GM19193 (cell line): ENCODE results near the gene DOCK4.

Experiments
- POLR2A ChIP-seq: IDR thresholded peaks from 4 replicates; pipeline ENCODE4 v1.6.1; 2011; ENCODE audit not compliant: insufficient read depth, insufficient read length; ENCODE audit errors: extremely low read depth

The DOCK4 gene

DNA sequence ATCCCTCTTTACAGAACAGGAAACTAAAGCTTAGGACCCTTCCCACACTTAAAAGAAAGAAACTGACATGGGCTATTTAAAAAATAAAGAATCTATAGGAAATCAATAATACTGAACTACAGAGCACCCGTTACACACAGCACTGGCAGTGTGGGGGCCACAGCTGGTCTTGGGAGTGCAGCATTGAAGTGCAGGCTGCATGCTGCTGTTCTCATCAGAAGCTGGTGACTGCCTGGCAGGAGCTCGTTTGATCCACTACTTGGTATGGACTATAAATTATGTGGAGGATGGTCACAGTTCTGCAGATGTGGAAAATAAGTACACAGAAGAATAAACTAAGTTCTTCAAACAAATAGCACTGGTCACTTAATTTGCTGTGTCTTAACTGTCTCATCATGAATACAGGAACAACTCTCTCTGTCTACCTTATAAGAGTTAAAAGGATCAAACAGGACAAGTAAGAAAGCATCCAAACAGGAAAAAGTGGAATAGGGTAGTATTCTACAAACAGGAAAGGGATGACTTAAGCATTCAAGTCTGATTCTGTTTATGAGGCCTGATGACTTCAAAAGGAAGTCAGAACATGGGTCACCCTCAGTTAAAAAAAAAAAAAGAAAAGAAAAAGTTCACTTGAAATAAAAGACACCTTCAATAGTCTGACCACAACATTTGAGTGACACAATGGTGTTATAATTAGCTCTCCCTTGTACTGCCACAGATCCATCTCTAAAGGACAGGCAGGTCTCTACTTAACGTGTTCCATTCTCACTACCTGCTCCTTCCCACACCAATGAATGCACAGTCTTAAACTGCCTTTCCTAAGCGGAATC lies 21.0 kb downstream of the DOCK4 start:
- TF ChIP-seq POLR2A = no peak

DNA sequence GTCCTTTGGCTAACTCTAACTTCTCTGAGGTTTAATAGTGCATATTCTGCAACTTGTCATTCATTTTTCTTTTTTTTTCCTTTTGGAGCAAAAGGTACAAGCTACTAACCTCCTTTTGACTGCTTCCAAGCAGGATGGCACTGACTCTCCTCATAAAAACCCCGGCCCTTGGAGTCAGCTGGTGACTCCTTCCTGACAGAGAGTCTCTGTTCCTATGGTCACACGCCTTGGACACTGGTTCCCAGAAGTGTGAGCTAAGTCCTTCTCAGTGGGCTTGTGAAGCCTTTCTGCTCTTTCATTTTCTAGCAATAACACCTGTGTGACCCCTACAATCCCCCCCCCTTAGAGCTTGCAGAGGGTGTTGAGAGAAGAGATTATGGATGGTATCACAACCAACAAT lies 21.7 kb downstream of the DOCK4 start:
- TF ChIP-seq POLR2A = no peak

DNA sequence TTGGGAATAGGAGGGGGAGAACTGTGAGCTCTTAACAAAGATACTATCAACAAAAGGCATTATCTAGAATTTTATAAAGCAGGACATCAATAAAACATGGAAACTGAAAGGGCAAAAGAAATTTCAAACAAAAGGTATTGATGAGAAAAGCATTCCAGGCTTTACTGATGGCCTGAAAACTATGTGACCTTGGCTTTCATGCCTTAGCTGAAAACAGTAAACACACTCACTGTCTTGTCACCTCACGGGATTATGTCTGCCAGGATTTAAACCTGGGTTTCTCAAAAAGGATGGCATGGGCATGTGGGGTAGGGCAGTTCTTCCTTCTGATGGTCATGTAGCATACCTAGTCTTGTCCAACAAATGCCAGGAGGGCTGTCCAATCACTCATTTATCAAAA lies 22.9 kb downstream of the DOCK4 start:
- no peak for TF ChIP-seq POLR2A

DNA sequence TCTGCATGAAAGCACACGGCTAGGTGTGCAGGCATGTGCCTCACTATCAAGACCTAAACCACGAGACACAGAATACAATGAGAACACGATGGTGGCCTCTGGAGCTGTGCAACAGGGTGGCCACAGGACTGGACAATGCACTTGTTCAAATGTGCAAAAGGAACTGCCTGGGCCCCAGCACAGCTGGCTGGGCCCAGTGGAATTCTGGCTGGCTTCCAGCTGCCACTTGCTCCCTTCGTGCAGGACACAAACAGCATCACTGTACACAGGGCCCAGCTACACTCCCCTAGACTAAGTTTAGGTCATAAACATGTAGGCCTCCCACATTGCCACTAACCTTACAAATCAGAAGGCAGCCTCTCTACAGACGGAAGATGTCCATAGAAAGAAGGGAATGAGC lies 23.4 kb downstream of the DOCK4 start:
- no peak for TF ChIP-seq POLR2A

DNA sequence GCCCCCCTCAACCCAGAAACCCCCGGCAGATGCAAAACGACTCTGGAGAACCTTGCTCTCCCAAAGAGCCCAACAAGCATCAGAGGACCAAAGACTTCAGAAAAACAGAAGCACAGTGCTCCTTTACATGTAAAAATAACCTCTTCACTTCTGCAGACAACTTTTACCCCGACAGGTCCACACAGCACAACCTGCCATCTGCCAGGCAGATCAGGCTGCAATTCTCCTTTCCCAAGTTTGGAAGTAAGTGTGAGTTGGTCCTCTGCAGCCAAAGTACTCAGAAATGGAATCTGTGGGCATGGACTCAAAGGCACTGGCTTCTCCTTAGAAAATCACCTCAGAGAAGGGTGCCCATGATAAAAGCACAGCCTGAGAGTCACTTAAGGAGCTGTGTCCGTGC lies 26.0 kb downstream of the DOCK4 start:
- no peak for TF ChIP-seq POLR2A

DNA sequence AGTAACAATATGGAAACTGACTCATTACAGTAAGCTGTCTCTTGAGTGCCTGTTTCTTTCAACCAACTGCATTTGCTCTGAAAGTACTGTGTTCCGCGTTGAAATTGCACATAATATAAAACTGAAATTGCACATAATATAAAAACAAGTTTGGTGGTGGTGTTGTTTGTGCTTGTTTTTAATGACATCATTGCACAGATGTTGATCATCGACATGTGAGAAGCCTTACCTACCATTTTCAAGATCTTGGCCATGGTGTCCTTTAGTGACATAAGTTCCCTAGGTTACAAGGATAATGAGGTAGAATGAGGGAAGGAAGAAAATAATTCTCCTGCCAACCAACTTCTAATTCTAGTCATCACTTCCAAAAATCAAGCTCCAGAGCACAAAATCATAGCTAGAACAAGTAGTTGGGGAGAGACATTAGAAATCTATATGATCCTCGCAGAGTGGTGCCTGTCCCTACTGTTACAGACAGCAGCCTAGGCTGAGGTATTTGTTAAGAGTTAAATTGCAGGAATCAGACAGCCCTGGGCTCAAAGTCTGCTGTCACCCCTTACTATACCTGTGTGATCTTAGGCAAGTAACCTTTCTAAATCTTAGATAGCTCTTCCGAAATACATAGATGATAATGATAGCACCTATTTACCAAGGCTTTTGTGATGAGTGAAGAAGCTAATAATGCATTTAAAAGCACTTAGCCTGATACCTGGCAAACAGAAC lies 29.3 kb downstream of the DOCK4 start:
- TF ChIP-seq POLR2A = no peak

DNA sequence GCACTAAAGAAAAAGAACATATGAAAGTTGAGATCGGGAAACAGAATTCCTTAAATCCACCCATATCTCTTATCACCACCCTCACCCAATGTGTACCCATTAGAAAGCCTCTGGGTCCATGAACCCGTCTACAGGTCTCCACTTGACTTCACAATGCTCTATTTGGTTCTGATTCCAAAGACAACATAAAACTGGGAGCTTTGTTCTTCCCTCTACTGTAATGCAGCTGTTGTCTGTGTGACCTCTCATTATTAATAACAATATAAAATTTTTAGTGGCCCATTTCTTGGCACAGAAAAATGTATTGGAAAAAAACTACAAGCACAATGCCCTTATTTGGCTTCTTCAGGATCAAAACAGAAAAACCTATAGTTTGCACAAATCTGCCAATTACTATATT lies 30.0 kb downstream of the DOCK4 start:
- no peak for TF ChIP-seq POLR2A

DNA sequence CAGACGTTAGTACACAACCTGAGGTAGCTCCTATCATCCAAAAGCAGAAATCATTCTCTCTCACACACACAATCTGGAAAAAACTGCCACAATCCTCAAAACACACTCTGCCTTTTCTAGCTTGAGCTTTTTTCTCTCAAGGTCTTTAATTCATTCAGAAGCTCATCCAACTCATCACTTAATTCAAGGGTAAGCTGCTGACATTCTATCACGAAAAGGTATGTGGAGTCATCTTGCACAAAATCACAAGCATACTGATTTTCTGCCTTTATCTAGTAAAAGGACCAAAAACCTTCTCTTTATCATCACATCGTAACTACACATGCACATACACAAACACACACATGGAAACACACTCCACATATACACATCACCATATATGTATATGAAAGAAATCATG lies 32.0 kb downstream of the DOCK4 start:
- TF ChIP-seq POLR2A = no peak

DNA sequence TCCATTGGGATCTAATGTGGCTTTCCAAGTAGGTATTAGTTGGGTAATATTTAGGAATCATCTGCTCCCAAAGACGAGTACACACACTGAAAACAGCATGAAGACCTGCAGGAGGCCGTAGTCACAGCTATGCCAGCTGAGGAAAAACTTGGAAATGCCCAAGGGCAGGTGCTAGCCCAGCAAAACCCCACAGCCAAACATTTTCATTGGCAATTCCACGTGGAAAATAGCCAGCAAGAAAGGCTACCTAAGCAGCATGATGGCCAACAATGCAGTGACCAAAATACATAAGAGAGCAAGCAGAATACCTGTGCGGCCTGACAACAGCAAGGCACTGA lies 32.7 kb downstream of the DOCK4 start:
- TF ChIP-seq POLR2A = no peak

DNA sequence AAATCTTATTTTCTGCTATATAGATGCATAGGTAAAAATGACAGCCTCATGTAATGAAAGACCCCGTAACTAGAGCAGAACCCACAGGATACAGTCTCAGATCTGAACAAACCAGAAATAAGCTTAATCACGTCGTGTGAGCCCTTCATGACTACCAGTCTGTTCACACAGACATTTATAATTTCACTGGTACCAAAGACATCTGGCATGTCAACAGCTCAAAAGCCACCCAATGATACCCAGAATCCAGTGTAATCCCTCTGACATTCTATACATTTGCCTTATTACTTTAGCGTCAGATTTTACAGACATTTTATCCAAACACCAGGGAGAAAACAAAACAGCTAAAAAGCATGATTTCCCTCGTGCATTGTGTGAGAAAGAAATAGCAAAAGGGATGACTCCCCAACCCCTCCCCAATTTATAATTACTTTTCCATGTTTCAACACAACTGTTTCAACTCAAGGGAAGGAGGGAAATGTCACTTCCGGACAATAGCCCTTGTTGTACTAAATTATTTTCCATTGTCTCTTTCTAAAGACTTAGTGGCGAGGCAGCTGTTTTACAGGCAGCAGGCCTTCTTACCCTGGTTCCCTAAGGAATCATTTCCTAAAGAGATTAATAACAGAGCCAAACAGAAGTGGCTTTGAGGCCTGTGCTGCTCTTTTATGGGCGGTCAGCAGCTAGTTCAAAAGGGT lies 33.2 kb downstream of the DOCK4 start:
- no peak for TF ChIP-seq POLR2A

DNA sequence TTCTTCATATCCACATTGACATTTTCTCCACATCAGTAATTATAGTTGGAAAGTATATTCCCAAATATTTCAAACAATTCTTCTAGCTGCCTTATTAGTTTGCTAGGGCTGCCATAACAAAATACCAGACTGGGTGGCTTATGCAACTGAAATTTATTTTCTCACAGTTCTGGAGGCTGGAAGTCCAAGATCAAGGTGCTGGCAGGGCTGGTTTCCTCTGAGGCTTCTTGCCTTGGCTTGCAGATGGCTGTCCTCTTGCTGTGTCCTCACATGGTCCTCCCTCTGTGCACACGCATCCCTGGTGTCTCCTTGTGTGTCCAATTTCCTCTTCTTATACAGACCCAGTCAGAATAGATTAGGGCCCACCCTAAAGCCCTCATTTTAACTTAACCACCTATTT lies 34.5 kb downstream of the DOCK4 start:
- no peak for TF ChIP-seq POLR2A

DNA sequence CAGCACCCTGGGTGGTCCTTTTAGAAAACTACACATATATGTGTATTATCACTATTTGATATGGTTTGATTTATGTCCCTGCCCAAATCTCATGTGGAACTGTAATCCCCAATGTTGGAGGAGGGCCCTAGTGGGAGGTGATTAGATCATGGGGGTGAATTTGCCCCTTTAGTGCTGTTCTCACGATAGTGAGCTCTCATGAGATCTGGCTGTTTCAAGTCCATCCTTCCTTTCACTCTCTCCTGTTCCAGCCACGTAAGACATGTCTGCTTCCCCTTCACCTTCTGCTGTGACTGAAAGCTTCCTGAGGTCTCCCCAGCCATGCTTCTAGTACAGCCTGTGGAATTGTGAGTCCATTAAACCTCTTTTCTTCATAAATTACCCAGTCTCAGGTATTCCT lies 37.3 kb downstream of the DOCK4 start:
- TF ChIP-seq POLR2A = no peak

DNA sequence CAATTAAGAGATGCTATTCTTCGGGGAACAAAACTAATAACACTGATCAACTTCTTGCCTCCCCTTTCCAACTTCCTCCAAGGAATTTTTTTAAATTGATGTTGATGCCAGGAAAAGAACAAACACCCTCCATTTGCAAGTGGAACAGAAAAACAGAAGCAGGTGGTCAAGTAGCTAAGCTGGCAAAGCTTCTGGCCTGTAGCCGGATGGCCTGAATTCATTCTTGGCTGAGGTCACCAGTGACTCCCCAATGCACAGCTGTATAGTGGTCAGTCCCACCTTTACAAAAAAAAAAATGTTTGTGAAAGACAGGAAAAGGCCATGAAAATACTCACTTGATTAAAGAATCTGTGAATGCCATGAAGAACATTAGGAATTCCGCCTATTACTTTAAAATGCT lies 39.1 kb downstream of the DOCK4 start:
- no peak for TF ChIP-seq POLR2A

DNA sequence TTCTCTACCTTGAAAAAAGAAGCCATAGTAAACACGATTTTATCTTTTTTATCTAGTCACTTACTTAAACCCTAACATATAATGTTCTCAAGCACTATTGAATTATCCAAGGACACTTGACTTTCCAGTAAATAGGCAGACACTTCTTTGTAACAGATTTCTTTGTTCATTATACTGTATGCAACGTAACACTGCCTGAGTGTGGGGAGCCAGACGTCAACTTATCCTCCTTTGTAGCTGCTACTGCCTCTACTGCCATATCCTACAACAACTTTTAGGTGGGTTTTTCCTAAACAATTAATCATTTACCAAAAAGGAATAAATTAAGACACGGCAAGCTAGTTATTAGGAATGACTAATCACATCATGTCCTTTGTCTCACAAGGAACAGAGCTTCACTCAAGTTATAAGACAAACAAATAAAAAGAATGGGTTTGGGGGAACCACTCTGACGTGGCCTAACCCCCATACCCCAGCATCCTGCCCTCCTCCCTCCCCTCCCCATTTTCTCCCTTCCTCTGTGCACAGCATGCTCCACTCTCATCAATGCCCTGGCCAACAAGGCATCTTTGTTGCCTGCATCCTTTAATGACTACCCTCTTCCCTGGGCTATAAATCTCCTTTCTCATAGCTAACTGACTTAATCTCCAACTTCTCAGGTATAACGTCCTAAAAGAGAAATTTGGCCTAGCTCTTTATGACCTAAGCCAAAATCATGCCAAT lies 43.3 kb downstream of the DOCK4 start:
- TF ChIP-seq POLR2A = no peak

DNA sequence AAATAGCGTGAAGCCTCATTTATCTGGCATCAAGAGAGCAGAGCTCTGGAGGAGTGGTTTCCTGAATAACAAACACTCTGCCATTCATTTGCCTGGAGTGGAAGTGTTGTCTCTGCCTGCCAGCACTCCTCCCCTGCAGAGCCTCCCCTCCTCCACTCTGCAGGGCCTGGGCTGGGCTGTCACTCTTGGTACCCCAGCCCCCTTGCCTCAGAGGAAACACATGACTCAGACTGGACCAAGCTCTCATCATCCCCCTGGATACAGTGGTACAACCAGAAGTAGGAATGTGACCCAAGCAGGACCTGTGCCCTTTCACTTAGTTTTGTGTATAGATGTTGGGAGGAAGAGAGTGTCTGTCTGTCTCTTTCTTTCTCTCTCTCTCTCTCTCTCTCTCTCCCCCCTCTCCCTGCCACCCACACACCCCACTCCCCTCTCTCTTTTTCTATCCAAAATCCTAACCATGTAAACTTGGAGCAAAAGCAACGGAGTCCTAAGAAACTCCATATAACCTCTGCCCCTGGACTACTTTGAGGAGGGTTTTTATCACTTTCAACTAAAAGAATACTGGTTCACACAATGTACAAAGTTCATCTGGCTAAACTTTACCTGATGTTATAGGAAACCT lies 43.9 kb downstream of the DOCK4 start:
- no peak for TF ChIP-seq POLR2A

DNA sequence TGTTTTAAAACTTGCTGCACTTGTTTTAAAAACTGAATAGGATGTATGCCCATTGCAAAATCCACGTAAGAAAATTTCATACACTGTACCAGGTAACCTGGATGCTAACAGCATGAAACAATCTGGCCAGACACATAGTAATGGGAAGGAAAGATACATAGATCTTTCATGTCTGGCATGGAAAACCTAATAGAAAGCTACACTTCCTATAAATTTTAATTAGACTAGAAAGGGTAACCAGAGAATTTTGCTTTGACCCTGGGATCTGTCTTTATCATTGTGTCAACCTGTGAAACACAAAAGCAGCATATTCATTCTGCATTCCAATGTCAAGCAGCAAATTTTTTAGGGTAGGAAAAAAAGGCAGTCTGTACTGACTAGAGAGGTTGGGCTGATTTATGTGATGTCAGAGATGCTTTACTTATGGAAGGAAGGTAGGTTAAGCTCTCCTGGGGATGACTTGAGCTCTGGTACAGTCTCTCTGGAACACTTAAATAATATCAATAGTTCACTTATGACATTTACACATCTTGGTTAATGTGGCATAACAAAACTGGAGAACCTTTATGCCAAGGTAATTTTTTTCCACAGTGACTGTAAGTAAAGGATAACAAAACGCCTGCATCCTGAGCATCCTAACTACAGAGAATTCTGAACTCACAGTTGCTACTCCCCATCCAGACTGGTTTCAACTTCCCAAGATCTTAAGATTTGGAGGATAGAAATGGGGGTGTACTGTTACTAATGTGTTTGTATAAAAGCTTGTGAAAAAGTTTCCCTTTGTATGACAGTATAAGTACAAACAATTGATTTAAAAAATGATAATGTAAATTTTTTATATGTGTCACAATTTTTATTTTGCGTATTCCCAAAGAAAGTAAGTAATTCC lies 44.7 kb downstream of the DOCK4 start:
- no peak for TF ChIP-seq POLR2A
